H1 (cell line): ENCODE data around the gene CEACAM21. TPM values are rescaled to one million over a fixed set of nuclear protein-coding genes. Genes with fewer than 3 reads are reported as not detected.

Experiments
- CTCF ChIA-PET: fragments of 300-600 bp; sonication (Branson Sonifier 250); formaldehyde crosslinking; loops from one replicate; lab custom pipeline; 2021; ENCODE audit not compliant: partially characterized antibody; lab: Charles Lee
- POLR2A ChIA-PET: fragments of 300-600 bp; sonication (Branson Sonifier 250); formaldehyde crosslinking; loops from one replicate; lab custom pipeline; 2021; ENCODE audit warnings: inconsistent platforms; ENCODE audit not compliant: partially characterized antibody; lab: Charles Lee
- DNase-seq, 2 experiments: peaks; one replicate each; pipeline versions ENCODE4 v3.0.0 to v3.0.0-alpha.2; 2010 to 2022; ENCODE audit warnings: low spot score in 2 of 2, low read depth in 1 of 2, mixed read lengths in 1 of 2
- FAIRE-seq: peaks from 2 replicates; lab custom pipeline; 2011; peaks lifted over from hg19 to GRCh38; lab: Jason Lieb, UNC
- H2AFZ ChIP-seq: 2 replicates; pipeline ENCODE4 v1.8.1; 2012; ENCODE audit warnings: low read length, inconsistent platforms
- H2AK5ac ChIP-seq: 2 replicates; pipeline ENCODE4 v1.6.1; 2013; ENCODE audit warnings: low read depth, low read length
- H2BK120ac ChIP-seq: replicated peaks from 2 replicates; pipeline ENCODE3; 2013; ENCODE audit warnings: low read depth, low read length, inconsistent platforms
- H2BK12ac ChIP-seq: 2 replicates; pipeline ENCODE4 v1.6.1; 2013; ENCODE audit warnings: low read depth, low read length
- H2BK15ac ChIP-seq: 2 replicates; pipeline ENCODE4 v1.6.1; 2013; ENCODE audit warnings: low read length
- H2BK20ac ChIP-seq: 2 replicates; pipeline ENCODE4 v1.6.1; 2013; ENCODE audit warnings: low read length
- H2BK5ac ChIP-seq: 2 replicates; pipeline ENCODE4 v1.6.1; 2013; ENCODE audit warnings: low read depth, low read length
- H3K14ac ChIP-seq: 2 replicates; pipeline ENCODE4 v1.6.1; 2013; ENCODE audit warnings: inconsistent platforms; ENCODE audit not compliant: insufficient read length
- H3K18ac ChIP-seq: 2 replicates; pipeline ENCODE4 v1.6.1; 2013; ENCODE audit warnings: low read length; ENCODE audit errors: extremely low read depth
- H3K23ac ChIP-seq: 2 replicates; pipeline ENCODE4 v1.6.1; 2013; ENCODE audit warnings: inconsistent platforms; ENCODE audit not compliant: insufficient read length
- H3K23me2 ChIP-seq: 2 replicates; pipeline ENCODE4 v1.6.1; 2013; ENCODE audit warnings: low read depth, low read length
- H3K27ac ChIP-seq: 2 replicates; pipeline ENCODE4 v1.6.1; 2011; ENCODE audit warnings: low read depth, low read length, inconsistent platforms
- H3K27me3 ChIP-seq, 4 experiments: replicated peaks in 1 of 4; 1 replicate in 1 of 4; 2 replicates in 3 of 4; pipeline versions ENCODE4 v1.6.1 to v1.8.1; 2011 to 2013; ENCODE audit warnings: low read length in 3 of 4, mild to moderate bottlenecking in 3 of 4, inconsistent platforms in 2 of 4, mixed read lengths in 2 of 4, moderate library complexity in 1 of 4; ENCODE audit not compliant: control insufficient read depth in 3 of 4, insufficient read depth in 3 of 4; ENCODE audit errors: extremely low read depth in 1 of 4
- H3K36me3 ChIP-seq, 4 experiments: 2 replicates each; pipeline versions ENCODE4 v1.6.1 to v1.8.1; 2011 to 2013; ENCODE audit warnings: mild to moderate bottlenecking in 4 of 4, low read length in 3 of 4, moderate library complexity in 2 of 4, control low read depth in 1 of 4, inconsistent platforms in 1 of 4; ENCODE audit not compliant: insufficient read depth in 4 of 4, control insufficient read depth in 2 of 4
- H3K4ac ChIP-seq: replicated peaks from 2 replicates; pipeline ENCODE3; 2013; ENCODE audit warnings: low read length, low read depth, mixed read lengths, inconsistent platforms; ENCODE audit not compliant: insufficient read length
- H3K4me1 ChIP-seq, 4 experiments: replicated peaks in 1 of 4; 1 replicate in 1 of 4; 2 replicates in 3 of 4; pipeline versions ENCODE4 v1.6.1 to v1.8.1; 2011 to 2013; ENCODE audit warnings: low read length in 3 of 4, inconsistent platforms in 2 of 4, mixed read lengths in 1 of 4; ENCODE audit not compliant: insufficient read depth in 4 of 4, control insufficient read depth in 3 of 4
- H3K4me2 ChIP-seq, 2 experiments: 2 replicates each; pipeline versions ENCODE4 v1.6.1 to v1.8.1; 2011 to 2013; ENCODE audit warnings: low read depth in 2 of 2, low read length in 2 of 2, control low read depth in 1 of 2, inconsistent platforms in 1 of 2, mild to moderate bottlenecking in 1 of 2; ENCODE audit not compliant: insufficient read depth in 1 of 2
- H3K4me3 ChIP-seq, 4 experiments: fragments of 200-600, 300-600 bp in 1 of 4; sonication (generic), shearing (Covaris generic), sonication (Bioruptor Twin) in 1 of 4; 2 replicates each; pipeline versions ENCODE4 v1.5.1 to v1.8.1; 2011 to 2016; ENCODE audit warnings: low read length in 4 of 4, low read depth in 3 of 4, control low read depth in 2 of 4, inconsistent platforms in 2 of 4, mild to moderate bottlenecking in 2 of 4, mixed read lengths in 1 of 4, moderate library complexity in 1 of 4; ENCODE audit not compliant: insufficient read depth in 2 of 4; ENCODE audit errors: extremely low read depth in 1 of 4
- H3K56ac ChIP-seq: replicated peaks from 2 replicates; pipeline ENCODE3; 2013; ENCODE audit warnings: low read depth, mild to moderate bottlenecking, mixed read lengths, low read length, inconsistent platforms; ENCODE audit not compliant: insufficient read length
- H3K79me1 ChIP-seq: 2 replicates; pipeline ENCODE4 v1.6.1; 2013; ENCODE audit warnings: low read depth, low read length, control low read depth
- H3K79me2 ChIP-seq, 2 experiments: 2 replicates each; pipeline versions ENCODE4 v1.6.1 to v1.8.1; 2012 to 2013; ENCODE audit warnings: low read length in 2 of 2, mild to moderate bottlenecking in 2 of 2, inconsistent platforms in 1 of 2; ENCODE audit not compliant: insufficient read depth in 2 of 2, control insufficient read depth in 1 of 2
- H3K9ac ChIP-seq, 4 experiments: replicated peaks in 1 of 4; 1 replicate in 1 of 4; 2 replicates in 3 of 4; pipeline versions ENCODE4 v1.6.1 to v1.8.1; 2011 to 2013; ENCODE audit warnings: low read depth in 3 of 4, low read length in 3 of 4, control low read depth in 2 of 4, mild to moderate bottlenecking in 2 of 4, moderate library complexity in 2 of 4, inconsistent platforms in 1 of 4; ENCODE audit errors: extremely low read depth in 1 of 4
- H3K9me3 ChIP-seq, 2 experiments: 2 replicates each; pipeline versions ENCODE4 v1.6.1 to v1.8.1; 2012 to 2013; ENCODE audit warnings: mild to moderate bottlenecking in 2 of 2, moderate library complexity in 2 of 2, control low read depth in 1 of 2, inconsistent platforms in 1 of 2, low read depth in 1 of 2, low read length in 1 of 2, mixed read lengths in 1 of 2; ENCODE audit not compliant: insufficient read depth in 2 of 2
- H4K20me1 ChIP-seq, 2 experiments: replicated peaks in 1 of 2; 2 replicates each; pipeline versions ENCODE3 to v1.8.1; 2011 to 2013; ENCODE audit warnings: inconsistent platforms in 2 of 2, low read length in 2 of 2, mild to moderate bottlenecking in 1 of 2; ENCODE audit not compliant: insufficient read depth in 2 of 2, control insufficient read depth in 1 of 2
- H4K5ac ChIP-seq: 2 replicates; pipeline ENCODE4 v1.6.1; 2013; ENCODE audit warnings: low read length, low read depth, mixed read lengths, inconsistent platforms; ENCODE audit not compliant: insufficient read length
- H4K8ac ChIP-seq: 2 replicates; pipeline ENCODE4 v1.8.0; 2013; ENCODE audit warnings: mild to moderate bottlenecking, moderate library complexity, low read length, inconsistent platforms; ENCODE audit not compliant: insufficient read depth; ENCODE audit errors: extremely low read depth
- H4K91ac ChIP-seq: replicated peaks from 2 replicates; pipeline ENCODE3; 2013; ENCODE audit warnings: low read length, mixed read lengths, inconsistent platforms; ENCODE audit not compliant: insufficient read length
- CREB1 ChIP-seq: IDR thresholded peaks from 2 replicates; pipeline ENCODE4 v1.6.1; 2012; ENCODE audit warnings: inconsistent platforms
- CTBP2 ChIP-seq: IDR thresholded peaks from 2 replicates; pipeline ENCODE4 v1.7.0; 2011; ENCODE audit warnings: borderline replicate concordance, mild to moderate bottlenecking, moderate library complexity, mixed read lengths, low read length; ENCODE audit not compliant: insufficient read depth, insufficient read length
- CTCF ChIP-seq, 3 experiments: IDR thresholded peaks; 1 replicate in 2 of 3; 2 replicates in 1 of 3; pipeline versions ENCODE4 v1.5.1 to v1.6.1; 2011; ENCODE audit warnings: low read length in 3 of 3, mild to moderate bottlenecking in 3 of 3, inconsistent platforms in 2 of 3, low read depth in 1 of 3, moderate library complexity in 1 of 3; ENCODE audit not compliant: insufficient read depth in 1 of 3; ENCODE audit errors: control extremely low read depth in 1 of 3
- GABPA ChIP-seq: IDR thresholded peaks from 2 replicates; pipeline ENCODE4 v1.6.1; 2011; ENCODE audit warnings: mild to moderate bottlenecking, low read length, moderate library complexity, borderline replicate concordance; ENCODE audit not compliant: insufficient read depth
- KDM1A ChIP-seq: fragments of 200-600, 300-600 bp; sonication (generic); IDR thresholded peaks from 2 replicates; pipeline ENCODE4 v1.7.1; 2016; ENCODE audit warnings: mild to moderate bottlenecking, low read length, borderline replicate concordance
- MAFK ChIP-seq: IDR thresholded peaks from 2 replicates; pipeline ENCODE4 v1.6.1; 2012; ENCODE audit warnings: low read depth, mild to moderate bottlenecking, improper control_type of control experiment, low read length
- NANOG ChIP-seq: IDR thresholded peaks from 2 replicates; pipeline ENCODE4 v1.6.1; 2011; ENCODE audit warnings: low read length, low read depth, mild to moderate bottlenecking, inconsistent platforms; ENCODE audit not compliant: insufficient read depth, poor library complexity, severe bottlenecking
- POLR2A ChIP-seq, 2 experiments: IDR thresholded peaks; 1 replicate in 1 of 2; 2 replicates in 1 of 2; pipeline ENCODE4 v1.6.1; 2011; ENCODE audit warnings: low read depth in 2 of 2, low read length in 2 of 2, mild to moderate bottlenecking in 2 of 2; ENCODE audit errors: control extremely low read depth in 1 of 2
- POLR2AphosphoS5 ChIP-seq: IDR thresholded peaks from 2 replicates; pipeline ENCODE4 v1.6.1; 2011; ENCODE audit warnings: low read depth, low read length
- SP1 ChIP-seq: IDR thresholded peaks from 2 replicates; pipeline ENCODE4 v1.6.1; 2011; ENCODE audit warnings: low read depth, low read length
- SP2 ChIP-seq: IDR thresholded peaks from 2 replicates; pipeline ENCODE4 v1.6.1; 2012; ENCODE audit warnings: mild to moderate bottlenecking, low read length, inconsistent platforms
- TEAD4 ChIP-seq: IDR thresholded peaks from 2 replicates; pipeline ENCODE4 v1.6.1; 2012; ENCODE audit warnings: low read depth, low read length, inconsistent platforms, mixed read lengths
- WGBS, 2 experiments: shearing (Covaris generic) in 1 of 2; methylation state at CpG; one replicate each; pipeline versions ENCODE4 v1.1.6 to v1.1.7; 2013 to 2015; ENCODE audit warnings: low lambda C conversion rate in 2 of 2, mixed read lengths in 2 of 2, inconsistent platforms in 1 of 2, low coverage in 1 of 2, missing lambda C conversion rate in 1 of 2; ENCODE audit not compliant: insufficient replicate concordance in 2 of 2, insufficient coverage in 1 of 2, insufficient read length in 1 of 2; ENCODE audit errors: extremely low coverage in 1 of 2, missing lambda C conversion rate in 1 of 2; 5-methylcytosine and 5-hydroxymethylcytosine counted together
- polyA plus RNA-seq, 7 experiments: library from polyadenylated mRNA; depleted of rRNA in 3 of 7; stranded (reverse) in 5 of 7; unstranded in 2 of 7; fragments of >200 nt in 5 of 7; fragments of 200-250 nt in 2 of 7; gene quantifications; 1 replicate in 5 of 7; 2 replicates in 1 of 7; 4 replicates in 1 of 7; pipeline versions ENCODE4 v1.2.1 to v1.2.3, GENCODE V29; 2011 to 2013; ENCODE audit warnings: missing spikeins in 2 of 7, mixed read lengths in 2 of 7
- total RNA-seq: library from RNA; stranded (reverse); fragmentation: NEBNext Ultra II Directional; extraction: Animal tissue kit (Norgen Biotek cat#: 25700); gene quantifications from 2 replicates; pipeline ENCODE4 v1.2.1, GENCODE V29; 2021

Gene CEACAM21
- total and polyA plus RNA-seq, 2 of the 8 experiments (the other 6 are each of a cell fraction or from before 2014, with no cell fraction given), result not detected

GRCh38 chr19:41589371-41589770, 13.4 kb downstream of the CEACAM21 start:
- Histone ChIP-seq H3K56ac (no peak overlapping the region), H3K4me2 (no peak overlapping the region), H3K79me2 (no peaks in the 10 kb centered on the region), H3K4ac (no peak overlapping the region), H4K20me1 (no peaks in the 10 kb centered on the region), H3K23ac (no peak overlapping the region), H3K79me1 (no peaks in the 10 kb centered on the region), H3K9ac (no peak overlapping the region), H2BK15ac (no peak overlapping the region), H4K5ac (no peak overlapping the region), H4K91ac (no peak overlapping the region), H3K14ac (no peak overlapping the region), H3K18ac (no peak overlapping the region), H2BK12ac (no peak overlapping the region), H3K36me3 (no peaks in the 10 kb centered on the region), H3K9me3 (peaks cover 61 to 70% of the 10 kb centered on the region in 2 experiments), H3K27me3 (no peaks in the 10 kb centered on the region), H3K4me1 (no peaks in the 10 kb centered on the region), H2AK5ac (no peak overlapping the region), H2BK120ac (no peak overlapping the region), H4K8ac (no peak overlapping the region), H2BK5ac (no peak overlapping the region), H3K27ac (no peak overlapping the region), H3K4me3 (no peak overlapping the region), H3K23me2 (no peaks in the 10 kb centered on the region), H2BK20ac (no peak overlapping the region), H2AFZ (no peak overlapping the region)
- DNase-seq (no peak), FAIRE-seq (no peak)
- ChIA-PET POLR2A (no interaction called here), CTCF (interaction anchor here (1.0 to 2.1 kb wide), 3 partner anchors 19 to 140 kb away, joined by 3 to 7 read pairs (median 4); no protein-coding TSS in a partner anchor)
- 66% methylated on average over 2 of the region's 2 CpGs; no CpG with 5 or more reads in 1 of the 2 experiments for WGBS, 2 experiments
- TF ChIP-seq CTCF (IDR thresholded peaks at IDR 0.05; ENCODE audit: control extremely low read depth in 1 of 3, insufficient read depth in 1 of 3, low read depth in 1 of 3, low read length in 3 of 3), result no peak
- no peak for TF ChIP-seq POLR2AphosphoS5
- no peak for TF ChIP-seq KDM1A
- no peak for TF ChIP-seq SP2
- TF ChIP-seq GABPA, result no peak
- TF ChIP-seq POLR2A (IDR thresholded peaks at IDR 0.05; ENCODE audit: control extremely low read depth in 1 of 2, low read depth in 2 of 2, low read length in 2 of 2), result no peak
- TF ChIP-seq MAFK, result no peak
- no peak for TF ChIP-seq TEAD4
- TF ChIP-seq SP1, result no peak
- no peak for TF ChIP-seq CREB1
- TF ChIP-seq CTBP2, result no peak
- no peak for TF ChIP-seq NANOG
